GM06990 (cell line): Measurements from ENCODE around the gene THAP9.

Source experiments
- DNase-seq: peaks from one replicate; pipeline ENCODE4 v3.0.0-alpha.2; 2011; ENCODE audit not compliant: insufficient read length; ENCODE audit errors: extremely low read depth
- H3K27me3 ChIP-seq: replicated peaks from 2 replicates; pipeline ENCODE4 v1.6.0; 2011; ENCODE audit warnings: low read length; ENCODE audit not compliant: control insufficient read depth, insufficient read depth
- H3K36me3 ChIP-seq: 2 replicates; pipeline ENCODE4 v1.5.1; 2011; ENCODE audit warnings: low read length; ENCODE audit not compliant: control insufficient read depth, insufficient read depth
- H3K4me3 ChIP-seq: replicated peaks from 2 replicates; pipeline ENCODE4 v1.5.1; 2011; ENCODE audit warnings: low read depth, mild to moderate bottlenecking, control low read depth, low read length
- CTCF ChIP-seq: IDR thresholded peaks from 2 replicates; pipeline ENCODE4 v1.5.1; 2011; ENCODE audit warnings: low read length, control low read depth, mild to moderate bottlenecking, inconsistent platforms; ENCODE audit not compliant: insufficient read depth, poor library complexity, severe bottlenecking

Gene THAP9

GRCh38 chr4:82934441-82934840 is 33.9 kb downstream of the THAP9 start:
- no peak for DNase-seq
- H3K36me3 ChIP-seq: no peaks in the 10 kb centered on the region; the same call in 1 of the 2 replicates
- no peaks in the 10 kb centered on the region for H3K27me3 ChIP-seq
- TF ChIP-seq CTCF: no peak
- no peak overlapping the region for H3K4me3 ChIP-seq

DNA sequence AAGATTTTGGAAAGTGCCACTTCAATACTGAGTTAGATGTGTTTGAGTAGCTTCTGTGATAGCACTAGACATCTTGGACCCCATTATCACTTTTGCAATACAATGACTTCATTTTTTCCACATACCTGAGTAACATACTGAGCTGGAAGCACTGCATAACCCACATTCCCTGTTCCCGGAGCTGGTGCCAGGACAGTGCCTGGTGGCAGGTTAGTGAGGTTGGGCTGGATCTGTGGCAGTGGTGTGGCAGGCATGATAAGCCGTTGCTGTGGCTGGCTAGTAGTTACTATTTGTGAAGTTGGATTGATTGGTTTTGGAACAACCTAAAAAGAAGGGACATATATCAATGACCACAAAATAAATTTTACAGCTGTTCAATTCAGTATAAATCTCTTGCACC is 38.9 kb downstream of the THAP9 start:
- Histone ChIP-seq H3K27me3 (no peaks in the 10 kb centered on the region), H3K4me3 (no peak overlapping the region), H3K36me3 (no peaks in the 10 kb centered on the region; the same call in 1 of the 2 replicates)
- DNase-seq: no peak
- TF ChIP-seq CTCF: no peak

GRCh38 chr4:82947498-82947897 is 47.0 kb downstream of the THAP9 start:
- TF ChIP-seq CTCF: no peak
- H3K36me3 ChIP-seq: no peaks in the 10 kb centered on the region; the same call in 1 of the 2 replicates
- DNase-seq: no peak
- no peaks in the 10 kb centered on the region for H3K27me3 ChIP-seq
- H3K4me3 ChIP-seq: no peak overlapping the region

GRCh38 chr4:82948647-82949204 is 48.2 kb downstream of the THAP9 start:
- TF ChIP-seq CTCF: no peak
- DNase-seq: no peak
- Histone ChIP-seq H3K4me3 (no peak overlapping the region), H3K36me3 (no peaks in the 10 kb centered on the region; the same call in 1 of the 2 replicates), H3K27me3 (no peaks in the 10 kb centered on the region)

- H3K27me3 ChIP-seq: no peaks in the 10 kb centered on the region
- TF ChIP-seq CTCF: no peak
- H3K4me3 ChIP-seq: no peak overlapping the region
- no peak for DNase-seq
- H3K36me3 ChIP-seq: no peaks in the 10 kb centered on the region; the same call in 1 of the 2 replicates
These were observed 50.7 kb downstream of the THAP9 start for GRCh38 chr4:82951196-82951595.

DNA sequence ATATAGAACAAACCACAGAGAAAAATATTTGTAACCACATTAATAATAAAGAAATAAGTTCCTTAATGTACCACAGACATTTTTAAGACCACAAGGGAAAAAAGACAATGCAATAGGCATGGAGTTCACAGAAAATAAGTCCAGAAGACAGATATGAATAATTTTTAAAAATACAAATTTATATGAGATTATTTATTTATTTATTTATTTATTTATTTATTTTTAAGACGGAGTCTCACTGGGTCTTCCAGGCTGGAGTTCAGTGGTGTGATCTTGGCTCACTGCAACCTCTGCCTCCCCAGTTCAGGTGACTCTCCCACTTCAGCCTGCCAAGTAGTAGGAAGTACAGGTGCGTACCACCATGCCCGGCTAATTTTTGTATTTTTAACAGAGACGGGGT is 53.7 kb downstream of the THAP9 start:
- DNase-seq: no peak
- H3K27me3 ChIP-seq: no peaks in the 10 kb centered on the region
- no peak for TF ChIP-seq CTCF
- H3K36me3 ChIP-seq: no peaks in the 10 kb centered on the region
- no peak overlapping the region for H3K4me3 ChIP-seq
